ENCODE data around the gene JUN. TPM values are rescaled to one million over a fixed set of nuclear protein-coding genes. Genes with fewer than 3 reads are reported as not detected.

The JUN gene
- polyA plus RNA-seq, 2 of the 4 experiments (the other 2 are of a cell fraction) = 23.3 to 59.8 TPM

GRCh38 chr1:58788259-58788658, 4.4 kb upstream of the JUN start:
- Histone ChIP-seq H3K4me1 (peaks cover 10% of the 10 kb centered on the region), H3K9me3 (no peaks in the 10 kb centered on the region), H3K4me3 (no peak overlapping the region), H3K4me2 (no peak overlapping the region), H3K27ac (no peak overlapping the region)
- ATAC-seq (no peak), DNase-seq (ENCODE audit: low read depth in 1 of 2, low spot score in 1 of 2) (no peak), FAIRE-seq (no peak)
- 85% methylated on average over 3 of the region's 3 CpGs for WGBS (ENCODE audit: missing lambda C conversion rate)
- ChIA-PET POLR2A (no interaction called here), CTCF (interaction anchor here (0.7 to 4.9 kb wide), 2 partner anchors 18 to 911 kb away, joined by 3 to 19 read pairs; no protein-coding TSS in a partner anchor)
- TF ChIP-seq HES2 (IDR thresholded peaks at IDR 0.05) = no peak
- no peak for TF ChIP-seq ZFP36 (IDR thresholded peaks at IDR 0.05; ENCODE audit: borderline replicate concordance, partially characterized antibody)
- TF ChIP-seq HOXA7 (CRISPR knock-in tag; IDR thresholded peaks at IDR 0.05) = no peak
- TF ChIP-seq MAFK (IDR thresholded peaks at IDR 0.05; ENCODE audit: partially characterized antibody) = no peak
- no peak for TF ChIP-seq CEBPB (IDR thresholded peaks at IDR 0.05)
- TF ChIP-seq RFX5 (IDR thresholded peaks at IDR 0.05) = no peak
- no peak for TF ChIP-seq JUNB (IDR thresholded peaks at IDR 0.05)
- TF ChIP-seq FOSL2 (IDR thresholded peaks at IDR 0.05) = no peak
- no peak for TF ChIP-seq FOSL2 (CRISPR knock-in tag; IDR thresholded peaks at IDR 0.05)
- TF ChIP-seq HDAC2 (IDR thresholded peaks at IDR 0.05) = no peak
- TF ChIP-seq RNF2 (IDR thresholded peaks at IDR 0.05; ENCODE audit: borderline replicate concordance, low read depth) = no peak
- TF ChIP-seq NR3C1 (IDR thresholded peaks at IDR 0.05) = no peak
- TF ChIP-seq FOSB (CRISPR knock-in tag; IDR thresholded peaks at IDR 0.05) = no peak
- no peak for TF ChIP-seq CBX8 (IDR thresholded peaks at IDR 0.05)
- no peak for TF ChIP-seq EHMT2 (IDR thresholded peaks at IDR 0.05; ENCODE audit: low read depth)
- no peak for TF ChIP-seq EHF (CRISPR knock-in tag; IDR thresholded peaks at IDR 0.05)
- no peak for TF ChIP-seq SMC3 (IDR thresholded peaks at IDR 0.05)
- no peak for TF ChIP-seq BCL3 (IDR thresholded peaks at IDR 0.05)
- TF ChIP-seq ESRRA (IDR thresholded peaks at IDR 0.05; ENCODE audit: borderline replicate concordance, low read length) = no peak
- no peak for TF ChIP-seq REST (IDR thresholded peaks at IDR 0.05)

GRCh38 chr1:58786927-58787245, 3.0 kb upstream of the JUN start:
- 77% methylated on average over 2 of the region's 2 CpGs for WGBS (ENCODE audit: missing lambda C conversion rate)
- no peak overlapping the region for H3K4me3 ChIP-seq

More at GRCh38 chr1:58786927-58787245, 3.0 kb upstream of the JUN start:
- no peak for ATAC-seq
- no peak for FAIRE-seq
- ChIA-PET CTCF (interaction anchor here (1.0 to 4.9 kb wide), 3 partner anchors 62 to 973 kb away, joined by 3 to 19 read pairs (median 5); no protein-coding TSS in a partner anchor), POLR2A (no interaction called here)
- Histone ChIP-seq H3K9me3 (no peaks in the 10 kb centered on the region), H3K27ac (peak overlapping the region in 1 of 2 experiments; percentile 50; a peak in 2 of 6 replicates), H3K4me2 (no peak overlapping the region), H3K4me1 (peaks cover 10% of the 10 kb centered on the region)
- TF ChIP-seq ZNF302 (CRISPR knock-in tag; IDR thresholded peaks at IDR 0.05) = no peak
- TF ChIP-seq HOXB5 (CRISPR knock-in tag; IDR thresholded peaks at IDR 0.05) = no peak
- no peak for TF ChIP-seq JUN (IDR thresholded peaks at IDR 0.05)
- TF ChIP-seq JUNB (IDR thresholded peaks at IDR 0.05) = no peak
- DNase-seq (ENCODE audit: low read depth in 1 of 2, low spot score in 1 of 2) = no peak
